OCI-LY3 (cell line): Measurements from ENCODE around the gene ELF3.

ENCODE experiments used
- EZH2phosphoT487 ChIP-seq: fragments of 200-600 bp; shearing (Covaris generic); IDR thresholded peaks from 2 replicates; pipeline ENCODE4 v1.6.1; 2018; ENCODE audit warnings: antibody characterized with exemption, mixed run types, low read depth
- TF ChIP-seq, protein P1 (sequence below): fragments of 200-600, 300-600 bp; sonication (generic); IDR thresholded peaks from 2 replicates; pipeline ENCODE4 v1.5.1; 2014; ENCODE audit warnings: antibody characterized with exemption, low read length, low read depth

DNA sequence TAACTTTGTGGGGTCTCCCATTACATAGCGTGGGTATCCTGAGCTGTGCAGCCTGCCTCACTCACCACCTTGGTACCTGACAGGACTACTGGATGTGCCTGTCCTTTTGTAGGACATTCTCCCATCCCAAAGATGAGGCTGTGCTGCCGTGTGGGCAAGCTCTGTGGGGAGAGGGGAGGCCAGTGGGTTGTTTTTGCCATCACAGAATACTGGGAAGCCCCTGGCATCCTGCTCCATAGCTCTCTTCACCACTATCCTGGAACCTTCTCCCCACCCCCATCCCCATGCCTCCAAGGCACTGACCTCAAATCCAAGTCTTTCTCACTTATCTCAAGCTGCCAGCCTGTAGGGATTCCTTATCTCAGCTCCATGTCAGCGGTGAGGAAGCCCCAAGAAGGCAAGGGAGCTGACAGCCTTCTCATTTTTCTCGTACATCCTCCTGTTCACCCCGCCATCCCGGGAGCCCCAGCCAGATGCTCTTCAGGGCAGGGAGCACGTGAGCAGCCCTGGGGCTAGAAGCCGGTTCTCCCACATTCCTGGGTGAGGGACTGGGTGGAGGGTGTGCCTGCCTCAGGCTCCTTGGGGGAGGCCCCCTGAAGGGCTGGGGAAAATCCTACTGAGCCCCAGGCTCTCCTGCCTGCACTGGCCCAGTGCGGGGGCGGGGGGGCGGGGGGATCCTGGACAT is 2.4 kb upstream of the ELF3 start:
- TF ChIP-seq, protein P1, sequence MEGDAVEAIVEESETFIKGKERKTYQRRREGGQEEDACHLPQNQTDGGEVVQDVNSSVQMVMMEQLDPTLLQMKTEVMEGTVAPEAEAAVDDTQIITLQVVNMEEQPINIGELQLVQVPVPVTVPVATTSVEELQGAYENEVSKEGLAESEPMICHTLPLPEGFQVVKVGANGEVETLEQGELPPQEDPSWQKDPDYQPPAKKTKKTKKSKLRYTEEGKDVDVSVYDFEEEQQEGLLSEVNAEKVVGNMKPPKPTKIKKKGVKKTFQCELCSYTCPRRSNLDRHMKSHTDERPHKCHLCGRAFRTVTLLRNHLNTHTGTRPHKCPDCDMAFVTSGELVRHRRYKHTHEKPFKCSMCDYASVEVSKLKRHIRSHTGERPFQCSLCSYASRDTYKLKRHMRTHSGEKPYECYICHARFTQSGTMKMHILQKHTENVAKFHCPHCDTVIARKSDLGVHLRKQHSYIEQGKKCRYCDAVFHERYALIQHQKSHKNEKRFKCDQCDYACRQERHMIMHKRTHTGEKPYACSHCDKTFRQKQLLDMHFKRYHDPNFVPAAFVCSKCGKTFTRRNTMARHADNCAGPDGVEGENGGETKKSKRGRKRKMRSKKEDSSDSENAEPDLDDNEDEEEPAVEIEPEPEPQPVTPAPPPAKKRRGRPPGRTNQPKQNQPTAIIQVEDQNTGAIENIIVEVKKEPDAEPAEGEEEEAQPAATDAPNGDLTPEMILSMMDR, result no peak
- no peak for TF ChIP-seq EZH2phosphoT487
